ENCODE data around the gene IQSEC2.

IQSEC2 gene

DNA sequence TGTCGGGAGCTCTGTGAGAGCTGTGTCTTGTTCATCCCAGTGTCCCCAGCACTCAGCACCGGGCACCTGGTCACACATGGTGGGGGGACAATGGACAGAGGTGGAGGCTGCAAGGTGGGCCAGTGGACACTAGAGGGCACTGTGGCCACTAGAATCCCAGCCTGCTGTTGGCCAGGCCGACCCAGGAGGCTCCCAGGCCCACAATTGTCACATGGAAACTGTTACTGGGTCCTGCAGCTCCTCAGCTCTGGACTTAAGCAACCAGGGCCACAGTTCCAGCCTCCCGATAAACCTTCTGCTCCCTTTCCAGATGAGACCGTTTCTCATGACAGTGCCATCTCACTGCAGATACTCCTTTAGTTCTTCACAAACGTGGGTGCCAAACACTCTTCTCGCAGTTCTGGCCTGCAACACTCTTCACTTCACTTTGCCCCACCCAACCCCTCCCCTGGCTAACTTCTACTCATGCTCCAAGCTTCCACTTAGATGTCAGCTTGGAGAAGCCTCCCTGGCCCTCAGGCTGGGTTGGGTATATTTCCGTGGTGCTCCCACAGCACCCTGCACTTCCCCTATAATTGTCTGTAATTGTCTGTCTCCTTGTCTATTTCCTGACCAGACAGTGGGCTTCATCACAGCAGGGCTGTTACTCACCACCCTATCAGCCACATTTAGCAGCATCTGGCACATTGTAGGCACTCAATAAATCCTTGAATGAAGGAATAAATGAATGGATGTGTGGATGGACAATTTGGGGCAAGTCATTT, 3.5 kb upstream of the IQSEC2 start:
- ChIA-PET CTCF (interaction anchor here (0.5 to 9.2 kb wide), 39 partner anchors 8 to 665 kb away, joined by 3 to 153 read pairs (median 7); partner anchors contain the start of genes KDM5C, RIBC1 and SMC1A), POLR2A (interaction anchor here (4.8 kb wide), 1 partner anchor 59 kb away, joined by 23 read pairs; the partner anchor contains the start of gene KDM5C)
- Histone ChIP-seq H3K27ac (ENCODE audit: extremely low read depth, low read depth, low read length) (no peak overlapping the region), H3K36me3 (ENCODE audit: control insufficient read depth in 2 of 2, insufficient read depth in 1 of 2, low read length in 2 of 2) (no peaks in the 10 kb centered on the region), H3K4me1 (ENCODE audit: control insufficient read depth, insufficient read depth, low read length) (peaks cover 29% of the 10 kb centered on the region), H3K9me3 (ENCODE audit: control insufficient read depth, insufficient read depth, low read depth, low read length) (no peaks in the 10 kb centered on the region), H3K4me3 (ENCODE audit: low read depth, low read length) (no peak overlapping the region)
- TF ChIP-seq ZNF623 (tag by site-specific recombination; IDR thresholded peaks at IDR 0.05) = no peak
- TF ChIP-seq SP7 (tag by site-specific recombination; IDR thresholded peaks at IDR 0.05) = peak; percentile 10; the same call in 1 of the 2 replicates
- TF ChIP-seq ZNF280D (tag by site-specific recombination; IDR thresholded peaks at IDR 0.05) = no peak
- no peak for TF ChIP-seq ZNF560 (tag by site-specific recombination; IDR thresholded peaks at IDR 0.05; ENCODE audit: borderline replicate concordance)
- TF ChIP-seq, protein P1, sequence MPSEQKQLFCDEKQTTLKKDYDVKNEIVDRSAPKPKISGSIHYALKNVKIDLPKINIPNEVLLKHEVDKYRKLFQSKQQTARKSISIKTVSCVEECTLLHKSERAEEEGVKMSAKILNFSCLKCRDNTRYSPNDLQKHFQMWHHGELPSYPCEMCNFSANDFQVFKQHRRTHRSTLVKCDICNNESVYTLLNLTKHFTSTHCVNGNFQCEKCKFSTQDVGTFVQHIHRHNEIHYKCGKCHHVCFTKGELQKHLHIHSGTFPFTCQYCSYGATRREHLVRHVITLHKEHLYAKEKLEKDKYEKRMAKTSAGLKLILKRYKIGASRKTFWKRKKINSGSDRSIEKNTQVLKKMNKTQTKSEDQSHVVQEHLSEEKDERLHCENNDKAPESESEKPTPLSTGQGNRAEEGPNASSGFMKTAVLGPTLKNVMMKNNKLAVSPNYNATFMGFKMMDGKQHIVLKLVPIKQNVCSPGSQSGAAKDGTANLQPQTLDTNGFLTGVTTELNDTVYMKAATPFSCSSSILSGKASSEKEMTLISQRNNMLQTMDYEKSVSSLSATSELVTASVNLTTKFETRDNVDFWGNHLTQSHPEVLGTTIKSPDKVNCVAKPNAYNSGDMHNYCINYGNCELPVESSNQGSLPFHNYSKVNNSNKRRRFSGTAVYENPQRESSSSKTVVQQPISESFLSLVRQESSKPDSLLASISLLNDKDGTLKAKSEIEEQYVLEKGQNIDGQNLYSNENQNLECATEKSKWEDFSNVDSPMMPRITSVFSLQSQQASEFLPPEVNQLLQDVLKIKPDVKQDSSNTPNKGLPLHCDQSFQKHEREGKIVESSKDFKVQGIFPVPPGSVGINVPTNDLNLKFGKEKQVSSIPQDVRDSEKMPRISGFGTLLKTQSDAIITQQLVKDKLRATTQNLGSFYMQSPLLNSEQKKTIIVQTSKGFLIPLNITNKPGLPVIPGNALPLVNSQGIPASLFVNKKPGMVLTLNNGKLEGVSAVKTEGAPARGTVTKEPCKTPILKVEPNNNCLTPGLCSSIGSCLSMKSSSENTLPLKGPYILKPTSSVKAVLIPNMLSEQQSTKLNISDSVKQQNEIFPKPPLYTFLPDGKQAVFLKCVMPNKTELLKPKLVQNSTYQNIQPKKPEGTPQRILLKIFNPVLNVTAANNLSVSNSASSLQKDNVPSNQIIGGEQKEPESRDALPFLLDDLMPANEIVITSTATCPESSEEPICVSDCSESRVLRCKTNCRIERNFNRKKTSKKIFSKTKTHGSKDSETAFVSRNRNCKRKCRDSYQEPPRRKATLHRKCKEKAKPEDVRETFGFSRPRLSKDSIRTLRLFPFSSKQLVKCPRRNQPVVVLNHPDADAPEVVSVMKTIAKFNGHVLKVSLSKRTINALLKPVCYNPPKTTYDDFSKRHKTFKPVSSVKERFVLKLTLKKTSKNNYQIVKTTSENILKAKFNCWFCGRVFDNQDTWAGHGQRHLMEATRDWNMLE (tag by site-specific recombination; conservative IDR thresholded peaks at IDR 0.05; ENCODE audit: low read depth) = no peak
- no peak for TF ChIP-seq WT1 (tag by site-specific recombination; IDR thresholded peaks at IDR 0.05)
- TF ChIP-seq ZNF843 (tag by site-specific recombination; IDR thresholded peaks at IDR 0.05) = 0 out of 2 replicates have a peak, but pooled peaks have one; percentile 12
- no peak for TF ChIP-seq ZNF777 (tag by site-specific recombination; IDR thresholded peaks at IDR 0.05; ENCODE audit: borderline replicate concordance)
- no peak for TF ChIP-seq ZNF239 (tag by site-specific recombination; IDR thresholded peaks at IDR 0.05)
- TF ChIP-seq IKZF3 (tag by site-specific recombination; IDR thresholded peaks at IDR 0.05) = 0 out of 2 replicates have a peak, but pooled peaks have one; percentile 11
- no peak for TF ChIP-seq ZNF629 (tag by site-specific recombination; IDR thresholded peaks at IDR 0.05)
- TF ChIP-seq, protein P2, sequence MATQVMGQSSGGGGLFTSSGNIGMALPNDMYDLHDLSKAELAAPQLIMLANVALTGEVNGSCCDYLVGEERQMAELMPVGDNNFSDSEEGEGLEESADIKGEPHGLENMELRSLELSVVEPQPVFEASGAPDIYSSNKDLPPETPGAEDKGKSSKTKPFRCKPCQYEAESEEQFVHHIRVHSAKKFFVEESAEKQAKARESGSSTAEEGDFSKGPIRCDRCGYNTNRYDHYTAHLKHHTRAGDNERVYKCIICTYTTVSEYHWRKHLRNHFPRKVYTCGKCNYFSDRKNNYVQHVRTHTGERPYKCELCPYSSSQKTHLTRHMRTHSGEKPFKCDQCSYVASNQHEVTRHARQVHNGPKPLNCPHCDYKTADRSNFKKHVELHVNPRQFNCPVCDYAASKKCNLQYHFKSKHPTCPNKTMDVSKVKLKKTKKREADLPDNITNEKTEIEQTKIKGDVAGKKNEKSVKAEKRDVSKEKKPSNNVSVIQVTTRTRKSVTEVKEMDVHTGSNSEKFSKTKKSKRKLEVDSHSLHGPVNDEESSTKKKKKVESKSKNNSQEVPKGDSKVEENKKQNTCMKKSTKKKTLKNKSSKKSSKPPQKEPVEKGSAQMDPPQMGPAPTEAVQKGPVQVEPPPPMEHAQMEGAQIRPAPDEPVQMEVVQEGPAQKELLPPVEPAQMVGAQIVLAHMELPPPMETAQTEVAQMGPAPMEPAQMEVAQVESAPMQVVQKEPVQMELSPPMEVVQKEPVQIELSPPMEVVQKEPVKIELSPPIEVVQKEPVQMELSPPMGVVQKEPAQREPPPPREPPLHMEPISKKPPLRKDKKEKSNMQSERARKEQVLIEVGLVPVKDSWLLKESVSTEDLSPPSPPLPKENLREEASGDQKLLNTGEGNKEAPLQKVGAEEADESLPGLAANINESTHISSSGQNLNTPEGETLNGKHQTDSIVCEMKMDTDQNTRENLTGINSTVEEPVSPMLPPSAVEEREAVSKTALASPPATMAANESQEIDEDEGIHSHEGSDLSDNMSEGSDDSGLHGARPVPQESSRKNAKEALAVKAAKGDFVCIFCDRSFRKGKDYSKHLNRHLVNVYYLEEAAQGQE (tag by site-specific recombination; IDR thresholded peaks at IDR 0.05) = peak; percentile 69; the same call in 1 of the 2 replicates
- no peak for TF ChIP-seq ZNF473 (tag by site-specific recombination; IDR thresholded peaks at IDR 0.05)
- no peak for TF ChIP-seq ZNF157 (tag by site-specific recombination; IDR thresholded peaks at IDR 0.05)
- TF ChIP-seq ZNF600 (tag by site-specific recombination; IDR thresholded peaks at IDR 0.05) = peak; percentile 59; the same call in 1 of the 2 replicates
- TF ChIP-seq ZIC2 (tag by site-specific recombination; IDR thresholded peaks at IDR 0.05) = no peak
- peak; percentile 26; the same call in 1 of the 2 replicates for TF ChIP-seq KLF1 (tag by site-specific recombination; IDR thresholded peaks at IDR 0.05)
- peak; percentile 29; the same call in 1 of the 2 replicates for TF ChIP-seq GLIS1 (tag by site-specific recombination; IDR thresholded peaks at IDR 0.05)
- no peak for TF ChIP-seq GLI2 (tag by site-specific recombination; IDR thresholded peaks at IDR 0.05; ENCODE audit: borderline replicate concordance, low read depth)
- TF ChIP-seq ZNF223 (tag by site-specific recombination; IDR thresholded peaks at IDR 0.05) = no peak
- TF ChIP-seq, protein P3, sequence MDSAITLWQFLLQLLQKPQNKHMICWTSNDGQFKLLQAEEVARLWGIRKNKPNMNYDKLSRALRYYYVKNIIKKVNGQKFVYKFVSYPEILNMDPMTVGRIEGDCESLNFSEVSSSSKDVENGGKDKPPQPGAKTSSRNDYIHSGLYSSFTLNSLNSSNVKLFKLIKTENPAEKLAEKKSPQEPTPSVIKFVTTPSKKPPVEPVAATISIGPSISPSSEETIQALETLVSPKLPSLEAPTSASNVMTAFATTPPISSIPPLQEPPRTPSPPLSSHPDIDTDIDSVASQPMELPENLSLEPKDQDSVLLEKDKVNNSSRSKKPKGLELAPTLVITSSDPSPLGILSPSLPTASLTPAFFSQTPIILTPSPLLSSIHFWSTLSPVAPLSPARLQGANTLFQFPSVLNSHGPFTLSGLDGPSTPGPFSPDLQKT (IDR thresholded peaks at IDR 0.05; ENCODE audit: borderline replicate concordance, low read depth, low read length) = no peak
- TF ChIP-seq ZNF654 (tag by site-specific recombination; IDR thresholded peaks at IDR 0.05; ENCODE audit: low read depth) = peak; percentile 87
